K562 (cell line): ENCODE measurements around the gene RASD1. TPM values are rescaled to one million over a fixed set of nuclear protein-coding genes. Genes with fewer than 3 reads are reported as not detected.

ENCODE experiments used
- ATAC-seq: fragments of 200-7000 bp; cut with Tn5 transposase; 3 replicates; pipeline ENCODE4 v1.9.1; 2020; ENCODE audit warnings: moderate library complexity
- BruUV-seq: library from RNA; stranded (reverse); fragments of 400-500 nt; replicated peaks from 2 replicates; lab custom pipeline; 2021; lab: Mats Ljungman, UMichigan
- CTCF ChIA-PET: fragments of 300-600 bp; formaldehyde crosslinking; extraction: SDS; loops from one replicate; lab custom pipeline; 2021; ENCODE audit warnings: low intra/inter-chr PET ratio; lab: Yijun Ruan, JAX
- POLR2A ChIA-PET: fragments of 300-600, 350-650 bp; sonication (Branson Sonifier 250); formaldehyde crosslinking; extraction: SDS; loops from one replicate; lab custom pipeline; 2021; ENCODE audit warnings: antibody characterized with exemption, inconsistent platforms; lab: Yijun Ruan, JAX
- DNase-seq, 4 experiments: peaks; one replicate each; pipeline versions ENCODE4 v3.0.0 to v3.0.0-alpha.2; 2011 to 2018; ENCODE audit warnings: low spot score in 3 of 4, mixed read lengths in 3 of 4; ENCODE audit errors: extremely low read depth in 1 of 4
- FAIRE-seq: peaks from 2 replicates; lab custom pipeline; 2011; peaks lifted over from hg19 to GRCh38; lab: Jason Lieb, UNC
- H2AFZ ChIP-seq: 2 replicates; pipeline ENCODE4 v1.6.0; 2011; ENCODE audit warnings: low read depth, low read length, control low read depth, inconsistent platforms
- H3K27ac ChIP-seq: fragments of 200-600 bp; 3 replicates; pipeline ENCODE4 v1.8.0; 2011; ENCODE audit warnings: low read depth, mild to moderate bottlenecking, control low read depth, inconsistent platforms, low read length, moderate library complexity, mixed read lengths; ENCODE audit errors: extremely low read depth
- H3K27me3 ChIP-seq, 2 experiments: fragments of 300-600 bp in 1 of 2; 2 replicates in 1 of 2; 3 replicates in 1 of 2; pipeline versions ENCODE4 v1.6.0 to v1.8.0; 2011; ENCODE audit warnings: inconsistent platforms in 2 of 2, low read length in 2 of 2, mild to moderate bottlenecking in 1 of 2, mixed read lengths in 1 of 2, moderate library complexity in 1 of 2; ENCODE audit not compliant: control insufficient read depth in 2 of 2, insufficient read depth in 2 of 2
- H3K36me3 ChIP-seq: fragments of 300-600 bp; 3 replicates; pipeline ENCODE4 v1.8.0; 2011; ENCODE audit warnings: mild to moderate bottlenecking, low read length, inconsistent platforms; ENCODE audit not compliant: control insufficient read depth, insufficient read depth
- H3K4me1 ChIP-seq, 2 experiments: fragments of 200-600 bp in 1 of 2; replicated peaks in 1 of 2; 2 replicates in 1 of 2; 3 replicates in 1 of 2; pipeline versions ENCODE4 v1.5.1 to v1.8.0; 2011; ENCODE audit warnings: inconsistent platforms in 2 of 2, low read length in 2 of 2, mild to moderate bottlenecking in 1 of 2, mixed read lengths in 1 of 2, moderate library complexity in 1 of 2; ENCODE audit not compliant: control insufficient read depth in 2 of 2, insufficient read depth in 2 of 2
- H3K4me2 ChIP-seq: 2 replicates; pipeline ENCODE4 v1.6.1; 2011; ENCODE audit warnings: low read length, control low read depth, inconsistent platforms, mixed read lengths; ENCODE audit not compliant: insufficient read depth
- H3K4me3 ChIP-seq: fragments of 200-600 bp; sonication (generic), shearing (Covaris generic); 2 replicates; pipeline ENCODE4 v1.5.1; 2016; ENCODE audit warnings: control low read depth, inconsistent platforms
- H3K79me2 ChIP-seq: fragments of 200-600 bp; 3 replicates; pipeline ENCODE4 v1.8.0; 2011; ENCODE audit warnings: low read length, inconsistent platforms; ENCODE audit not compliant: control insufficient read depth, insufficient read depth
- H3K9ac ChIP-seq, 2 experiments: 2 replicates each; pipeline versions ENCODE4 v1.6.0 to v1.6.1; 2011; ENCODE audit warnings: low read depth in 2 of 2, low read length in 2 of 2, control low read depth in 1 of 2, inconsistent platforms in 1 of 2, mild to moderate bottlenecking in 1 of 2, mixed read lengths in 1 of 2; ENCODE audit not compliant: insufficient read depth in 1 of 2
- H3K9me1 ChIP-seq: one replicate; pipeline ENCODE4 v1.6.0; 2011; ENCODE audit warnings: inconsistent platforms, mild to moderate bottlenecking, low read length, moderate library complexity; ENCODE audit not compliant: control insufficient read depth, insufficient read depth
- H3K9me3 ChIP-seq: replicated peaks from 2 replicates; pipeline ENCODE4 v1.5.1; 2011; ENCODE audit warnings: low read depth, low read length, inconsistent platforms; ENCODE audit not compliant: control insufficient read depth, insufficient read depth
- H4K20me1 ChIP-seq: replicated peaks from 2 replicates; pipeline ENCODE4 v1.6.1; 2011; ENCODE audit warnings: low read length, inconsistent platforms, mixed read lengths; ENCODE audit not compliant: control insufficient read depth, insufficient read depth
- CHAMP1 ChIP-seq: fragments of 450-650 bp; IDR thresholded peaks from 2 replicates; pipeline ENCODE4 v1.6.1; 2016; ENCODE audit warnings: mild to moderate bottlenecking
- MEF2D ChIP-seq: conservative IDR thresholded peaks from 2 replicates; pipeline ENCODE4 v1.6.1; 2016; ENCODE audit warnings: low read depth, missing genetic modification characterization, missing compliant biosample characterization
- POLR2G ChIP-seq: fragments of 200-400 bp; formaldehyde crosslinking; IDR thresholded peaks from 2 replicates; pipeline ENCODE4 v1.6.1; 2017; ENCODE audit warnings: low read depth, mild to moderate bottlenecking, antibody characterized with exemption, low read length, moderate library complexity
- WGBS: fragments of 100-300 bp; shearing (Covaris generic); methylation state at CpG from one replicate; pipeline ENCODE4 v1.1.6; 2016; ENCODE audit warnings: low coverage, mixed read lengths; ENCODE audit not compliant: insufficient coverage; ENCODE audit errors: missing lambda C conversion rate; 5-methylcytosine and 5-hydroxymethylcytosine counted together
- in situ Hi-C: fragments of 300-500 bp; cut with MboI; formaldehyde crosslinking; loops from 4 replicates; pipeline ENCODE4 v1.15.0; 2018; ENCODE audit warnings: inconsistent platforms, mixed read lengths
- intact Hi-C: fragments of 100-400 bp; cut with micrococcal nuclease; formaldehyde crosslinking; loops from 2 replicates; pipeline ENCODE4 v1.14.2; 2022
- polyA plus RNA-seq, 8 experiments: library from polyadenylated mRNA; depleted of rRNA in 4 of 8; stranded (reverse) in 5 of 8; unstranded in 3 of 8; fragments of >200 nt; fragmentation: Nextera tagmentation in 2 of 8; fragmentation: Illumina TruSeq in 1 of 8; extraction: Ambion mirVana in 2 of 8; extraction: Trizol in 1 of 8; gene quantifications; 2 replicates each; pipeline versions ENCODE4 v1.2.1 to v1.2.3, GENCODE V29; 2011 to 2014; ENCODE audit warnings: inconsistent platforms in 1 of 8, missing spikeins in 1 of 8
- total RNA-seq, 7 experiments: library from RNA; depleted of rRNA in 6 of 7; stranded (reverse); fragments of >200 nt in 6 of 7; fragmentation: Illumina TruSeq in 2 of 7; extraction: Trizol in 2 of 7; gene quantifications; 2 replicates each; pipeline versions ENCODE4 v1.2.1 to v1.2.3, GENCODE V29; 2011 to 2021; ENCODE audit warnings: low replicate concordance in 1 of 7
- TF ChIP-seq, protein P1 (sequence below): fragments of 200-800 bp; sonication (Bioruptor generic); IDR thresholded peaks from 2 replicates; pipeline ENCODE4 v1.6.1; 2016; ENCODE audit warnings: missing genetic modification characterization, missing compliant biosample characterization
- TF ChIP-seq, protein P2 (sequence below): fragments of 450-650 bp; conservative IDR thresholded peaks from 2 replicates; pipeline ENCODE4 v1.6.1; 2016; ENCODE audit warnings: missing genetic modification characterization, low read depth, mild to moderate bottlenecking, missing compliant biosample characterization, moderate library complexity

The RASD1 gene
- total and polyA plus RNA-seq, 9 of the 15 experiments (the other 6 are each of a cell fraction or from before 2014, with no cell fraction given): 0.11 TPM; not detected in 8

GRCh38 chr17:17518014-17518413 is 21.8 kb upstream of the RASD1 start:
- H3K4me1 ChIP-seq: peaks cover 0 to 7% of the 10 kb centered on the region in 2 experiments; a peak in 2 of 5 replicates
- H3K4me3 ChIP-seq: no peak overlapping the region
- TF ChIP-seq POLR2G (0 out of 2 replicates have a peak, but pooled peaks have one; percentile 19), CHAMP1 (no peak), MEF2D (tag) (no peak)
- TF ChIP-seq, protein P1, sequence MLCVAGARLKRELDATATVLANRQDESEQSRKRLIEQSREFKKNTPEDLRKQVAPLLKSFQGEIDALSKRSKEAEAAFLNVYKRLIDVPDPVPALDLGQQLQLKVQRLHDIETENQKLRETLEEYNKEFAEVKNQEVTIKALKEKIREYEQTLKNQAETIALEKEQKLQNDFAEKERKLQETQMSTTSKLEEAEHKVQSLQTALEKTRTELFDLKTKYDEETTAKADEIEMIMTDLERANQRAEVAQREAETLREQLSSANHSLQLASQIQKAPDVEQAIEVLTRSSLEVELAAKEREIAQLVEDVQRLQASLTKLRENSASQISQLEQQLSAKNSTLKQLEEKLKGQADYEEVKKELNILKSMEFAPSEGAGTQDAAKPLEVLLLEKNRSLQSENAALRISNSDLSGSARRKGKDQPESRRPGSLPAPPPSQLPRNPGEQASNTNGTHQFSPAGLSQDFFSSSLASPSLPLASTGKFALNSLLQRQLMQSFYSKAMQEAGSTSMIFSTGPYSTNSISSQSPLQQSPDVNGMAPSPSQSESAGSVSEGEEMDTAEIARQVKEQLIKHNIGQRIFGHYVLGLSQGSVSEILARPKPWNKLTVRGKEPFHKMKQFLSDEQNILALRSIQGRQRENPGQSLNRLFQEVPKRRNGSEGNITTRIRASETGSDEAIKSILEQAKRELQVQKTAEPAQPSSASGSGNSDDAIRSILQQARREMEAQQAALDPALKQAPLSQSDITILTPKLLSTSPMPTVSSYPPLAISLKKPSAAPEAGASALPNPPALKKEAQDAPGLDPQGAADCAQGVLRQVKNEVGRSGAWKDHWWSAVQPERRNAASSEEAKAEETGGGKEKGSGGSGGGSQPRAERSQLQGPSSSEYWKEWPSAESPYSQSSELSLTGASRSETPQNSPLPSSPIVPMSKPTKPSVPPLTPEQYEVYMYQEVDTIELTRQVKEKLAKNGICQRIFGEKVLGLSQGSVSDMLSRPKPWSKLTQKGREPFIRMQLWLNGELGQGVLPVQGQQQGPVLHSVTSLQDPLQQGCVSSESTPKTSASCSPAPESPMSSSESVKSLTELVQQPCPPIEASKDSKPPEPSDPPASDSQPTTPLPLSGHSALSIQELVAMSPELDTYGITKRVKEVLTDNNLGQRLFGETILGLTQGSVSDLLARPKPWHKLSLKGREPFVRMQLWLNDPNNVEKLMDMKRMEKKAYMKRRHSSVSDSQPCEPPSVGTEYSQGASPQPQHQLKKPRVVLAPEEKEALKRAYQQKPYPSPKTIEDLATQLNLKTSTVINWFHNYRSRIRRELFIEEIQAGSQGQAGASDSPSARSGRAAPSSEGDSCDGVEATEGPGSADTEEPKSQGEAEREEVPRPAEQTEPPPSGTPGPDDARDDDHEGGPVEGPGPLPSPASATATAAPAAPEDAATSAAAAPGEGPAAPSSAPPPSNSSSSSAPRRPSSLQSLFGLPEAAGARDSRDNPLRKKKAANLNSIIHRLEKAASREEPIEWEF (CRISPR knock-in tag): no peak
- TF ChIP-seq, protein P2, sequence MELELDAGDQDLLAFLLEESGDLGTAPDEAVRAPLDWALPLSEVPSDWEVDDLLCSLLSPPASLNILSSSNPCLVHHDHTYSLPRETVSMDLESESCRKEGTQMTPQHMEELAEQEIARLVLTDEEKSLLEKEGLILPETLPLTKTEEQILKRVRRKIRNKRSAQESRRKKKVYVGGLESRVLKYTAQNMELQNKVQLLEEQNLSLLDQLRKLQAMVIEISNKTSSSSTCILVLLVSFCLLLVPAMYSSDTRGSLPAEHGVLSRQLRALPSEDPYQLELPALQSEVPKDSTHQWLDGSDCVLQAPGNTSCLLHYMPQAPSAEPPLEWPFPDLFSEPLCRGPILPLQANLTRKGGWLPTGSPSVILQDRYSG (tag): no peak
- H3K36me3 ChIP-seq: no peaks in the 10 kb centered on the region
- no peak overlapping the region for H3K4me2 ChIP-seq
- ATAC-seq (no peak), DNase-seq (no peak), FAIRE-seq (no peak)
- ChIA-PET POLR2A (no interaction called here), CTCF (no interaction called here)
- no peaks in the 10 kb centered on the region for H3K27me3 ChIP-seq
- 58% methylated on average over 6 of the region's 15 CpGs for WGBS
- H2AFZ ChIP-seq: no peak overlapping the region
- no peaks in the 10 kb centered on the region for H3K9me1 ChIP-seq
- H3K27ac ChIP-seq: no peak overlapping the region
- intact Hi-C loops (no loop called here), in situ Hi-C loops (no loop called here)
- no peaks in the 10 kb centered on the region for H4K20me1 ChIP-seq
- peak overlapping the region in 1 of 2 experiments; percentile 52; a peak in 1 of 4 replicates for H3K9ac ChIP-seq
- no peaks in the 10 kb centered on the region for H3K79me2 ChIP-seq
- no TSS peak for BruUV-seq
- no peaks in the 10 kb centered on the region for H3K9me3 ChIP-seq
